Epidermal melanocyte (primary cell): Measurements from ENCODE around the gene PHKB.

Source experiments
- DNase-seq: peaks from one replicate; pipeline ENCODE4 v3.0.0; 2011; ENCODE audit warnings: low spot score; ENCODE audit not compliant: insufficient read length

Gene PHKB

DNA sequence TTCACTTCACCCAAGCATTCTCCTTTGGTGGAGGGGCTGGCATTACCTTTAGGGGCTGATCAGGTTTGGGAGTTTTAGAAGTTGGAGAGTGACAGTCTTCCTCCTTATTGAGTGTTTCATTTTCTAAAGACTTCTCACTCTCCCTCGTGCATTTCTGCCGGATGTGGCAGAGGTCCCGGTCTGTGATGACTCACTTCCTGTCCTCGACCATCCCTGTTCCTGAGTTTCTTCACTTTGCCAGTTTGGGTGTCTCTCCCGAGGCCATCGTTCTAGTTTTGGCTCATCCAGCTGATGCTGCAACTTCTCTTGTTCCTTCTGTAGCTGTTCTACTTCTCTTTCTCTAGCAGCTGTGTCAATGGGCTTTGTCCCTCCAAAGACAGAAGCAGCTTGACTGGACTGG, 104.3 kb downstream of the PHKB start:
- DNase-seq: no peak

DNA sequence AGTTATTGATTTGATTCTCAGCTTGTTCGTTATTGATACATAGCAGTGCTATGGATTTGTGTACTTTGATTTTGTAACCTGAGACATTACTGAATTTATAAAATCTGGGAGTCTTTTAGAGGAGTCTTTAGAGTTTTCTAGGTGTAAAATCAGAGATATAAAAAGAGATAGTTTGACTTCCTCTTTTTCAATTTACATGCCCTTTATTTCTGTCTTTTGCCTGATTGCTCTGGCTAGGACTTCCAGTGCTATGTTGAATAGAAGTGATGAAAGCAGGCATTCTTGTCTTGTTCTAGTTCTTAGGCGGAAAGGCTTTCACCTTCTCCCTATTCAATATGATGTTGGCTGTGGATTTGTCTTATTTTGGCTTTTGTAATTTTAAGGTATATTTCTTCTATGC, 106.2 kb downstream of the PHKB start:
- no peak for DNase-seq

DNA sequence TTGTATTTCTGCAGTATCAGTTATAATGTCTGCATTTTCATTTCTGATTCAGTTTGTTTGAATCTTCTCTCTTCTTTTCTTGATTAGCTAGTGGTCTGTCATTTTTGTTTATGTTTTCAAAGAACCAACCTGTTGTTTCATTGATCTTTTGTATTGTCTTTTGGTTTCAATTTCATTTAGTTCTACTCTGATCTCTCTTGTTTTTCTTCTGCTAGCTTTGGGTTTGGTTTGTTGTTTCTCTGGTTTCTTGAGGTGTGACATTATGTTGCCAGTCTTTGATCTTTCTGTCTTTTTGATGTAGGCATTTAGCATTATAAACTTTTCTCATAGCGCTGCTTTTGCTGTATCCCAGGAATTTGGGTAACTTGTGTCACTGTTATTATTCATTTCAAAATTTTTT, 107.2 kb downstream of the PHKB start:
- DNase-seq: no peak

DNA sequence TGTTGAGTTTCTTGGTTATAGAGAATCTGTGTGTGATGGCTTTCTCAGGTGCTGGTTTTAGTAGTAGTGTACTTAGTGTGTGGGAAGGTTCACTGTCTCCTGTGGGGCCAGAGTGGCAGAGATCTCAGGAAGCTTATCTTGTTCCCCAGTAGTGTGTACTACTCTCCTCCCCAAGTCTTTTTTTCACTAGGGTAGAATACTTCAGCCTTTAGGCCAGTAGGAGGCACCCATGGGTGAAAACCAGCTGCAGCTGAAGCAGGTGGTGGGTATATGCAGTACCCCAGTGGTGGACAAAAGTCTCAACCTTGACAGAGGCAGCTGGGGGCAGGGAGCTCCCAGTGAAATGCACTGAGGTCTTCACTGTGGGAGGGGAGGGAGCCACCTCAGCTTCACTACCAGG, 109.9 kb downstream of the PHKB start:
- DNase-seq: no peak

DNA sequence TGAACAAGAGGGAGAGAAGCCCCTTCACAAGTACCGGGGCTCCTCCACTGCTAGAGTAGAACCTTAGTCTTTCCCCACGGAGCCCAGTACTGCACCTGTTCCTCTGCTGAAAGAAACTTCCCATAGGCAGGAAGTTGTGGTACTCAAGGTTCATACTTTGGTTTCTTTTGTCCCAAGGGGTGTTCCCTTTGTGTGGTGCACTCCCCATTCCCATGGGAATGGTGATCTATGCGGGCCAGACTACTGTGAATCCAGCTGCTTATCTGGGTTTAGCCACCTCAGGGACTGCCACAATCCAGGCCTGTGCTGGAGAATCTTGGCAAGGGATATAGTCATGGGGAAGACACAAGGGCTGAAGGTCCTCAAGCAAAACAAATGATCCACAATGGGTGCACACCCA, 110.6 kb downstream of the PHKB start:
- no peak for DNase-seq

- DNase-seq: no peak
Observed at GRCh38 chr16:47574091-47575054, 113.2 kb downstream of the PHKB start.

GRCh38 chr16:47577029-47577428, 115.9 kb downstream of the PHKB start:
- DNase-seq: no peak

GRCh38 chr16:47578033-47578432, 116.9 kb downstream of the PHKB start:
- DNase-seq: no peak

GRCh38 chr16:47578573-47578972, 117.4 kb downstream of the PHKB start:
- DNase-seq: no peak

DNA sequence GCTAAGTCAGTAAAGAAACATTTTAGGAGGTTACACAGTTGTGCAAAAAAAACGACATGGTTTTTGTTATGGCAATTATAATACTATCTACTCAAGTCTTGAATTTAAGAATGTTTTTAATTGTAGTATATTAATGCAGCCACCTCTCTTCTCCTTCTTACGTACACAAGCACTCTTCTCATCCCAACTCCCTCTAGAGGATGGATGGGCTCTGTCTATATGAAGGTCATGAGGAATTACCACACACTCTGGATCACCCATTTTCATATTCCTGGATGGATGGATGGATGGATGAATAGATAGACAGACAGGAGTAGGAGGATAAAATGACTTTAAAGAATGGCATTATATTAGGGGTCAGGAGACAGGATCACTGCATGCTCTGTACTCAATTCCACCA, 120.0 kb downstream of the PHKB start:
- no peak for DNase-seq

- DNase-seq: no peak
Observed at GRCh38 chr16:47584464-47585225, 123.5 kb downstream of the PHKB start.

- DNase-seq: no peak
Observed at GRCh38 chr16:47586121-47586520, 125.0 kb downstream of the PHKB start.

GRCh38 chr16:47590472-47590871, 129.3 kb downstream of the PHKB start:
- DNase-seq: no peak

GRCh38 chr16:47592232-47592631, 131.1 kb downstream of the PHKB start:
- DNase-seq: no peak

DNA sequence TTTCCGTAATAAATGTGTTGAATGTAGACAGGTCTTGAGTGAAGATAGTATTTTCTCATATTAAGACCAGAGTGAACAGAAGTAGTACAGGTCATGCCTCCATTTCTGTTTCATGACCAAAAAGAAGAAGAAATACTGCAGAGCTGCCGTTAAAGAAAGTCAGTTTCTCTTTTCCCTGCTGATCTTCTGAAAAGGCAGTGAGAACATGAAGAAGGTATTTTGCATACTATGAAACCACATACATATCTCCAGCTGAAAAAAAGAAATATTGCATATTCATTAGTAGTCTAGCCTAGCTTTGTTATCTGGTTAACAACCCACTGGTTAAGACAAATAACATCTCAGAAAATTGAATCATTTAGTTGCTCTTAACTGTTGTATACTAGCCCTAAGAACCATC, 138.4 kb downstream of the PHKB start:
- DNase-seq: no peak

- no peak for DNase-seq
Observed at GRCh38 chr16:47600376-47600775, 139.2 kb downstream of the PHKB start.

DNA sequence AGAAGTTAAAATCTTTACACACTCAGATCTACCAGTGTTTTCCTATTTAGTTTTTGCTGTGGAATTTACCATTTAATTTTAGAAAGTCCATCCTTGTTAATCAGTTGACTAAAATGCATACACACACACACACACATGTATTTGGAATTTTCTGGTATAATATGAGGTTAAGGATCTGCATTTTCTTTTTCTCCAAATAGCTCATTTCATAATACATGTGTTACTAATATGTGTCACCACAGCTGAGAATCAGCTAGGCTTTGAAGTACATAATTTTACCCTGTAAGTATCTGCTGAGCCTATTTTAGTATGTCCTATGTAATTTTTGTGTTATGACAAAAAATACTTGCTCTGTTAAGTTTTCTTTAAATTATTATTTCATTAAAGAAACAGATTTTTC, 143.2 kb downstream of the PHKB start:
- no peak for DNase-seq

DNA sequence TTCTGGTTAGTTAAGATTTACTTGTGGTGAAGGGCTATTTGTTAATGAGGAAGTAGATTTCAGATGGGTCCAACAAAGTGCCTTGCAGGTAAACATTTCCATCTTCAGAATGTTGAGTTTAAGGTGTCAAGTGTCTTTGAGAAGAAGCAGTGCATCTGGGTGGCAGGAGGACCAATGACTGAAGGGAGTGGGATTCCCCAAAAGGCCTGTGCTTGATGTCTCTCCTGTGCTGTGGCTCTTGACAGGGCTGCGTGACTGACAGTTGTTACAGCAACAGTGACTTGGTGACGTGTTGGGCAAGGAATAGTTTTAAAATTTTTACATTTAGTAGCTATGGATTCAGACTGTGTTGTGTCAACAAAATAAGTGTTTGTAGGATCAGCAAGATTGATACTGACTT, 149.9 kb downstream of the PHKB start:
- DNase-seq: no peak

DNA sequence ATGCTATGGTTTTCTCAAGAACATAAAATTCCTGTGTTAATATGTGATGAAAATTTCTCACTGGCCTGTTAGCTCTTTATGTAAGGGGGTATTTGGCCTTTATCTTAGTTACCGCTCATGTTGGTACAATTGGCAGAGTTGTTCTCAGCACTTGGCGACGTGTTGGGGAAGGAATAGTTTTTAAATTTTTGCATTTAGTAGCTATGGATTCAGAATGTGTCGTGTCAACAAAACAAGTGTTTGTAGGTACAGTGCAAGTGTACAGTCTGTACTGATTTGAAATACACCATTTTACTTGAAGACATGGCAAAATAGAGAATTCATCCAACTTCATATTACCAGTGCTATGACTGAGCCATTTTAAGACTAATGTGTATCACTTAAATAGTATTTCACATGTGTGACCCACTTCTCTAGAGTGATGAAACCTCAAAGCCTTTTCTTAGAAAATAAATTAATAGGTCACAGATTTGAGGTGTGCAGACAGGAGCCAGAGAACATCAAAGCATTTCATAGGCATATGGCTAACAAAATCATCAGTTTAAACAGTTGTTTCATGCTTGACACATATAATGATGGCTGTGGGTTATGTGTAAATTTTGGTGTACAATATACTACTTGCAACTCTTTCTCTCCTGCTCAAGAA, 150.8 kb downstream of the PHKB start:
- DNase-seq: no peak

DNA sequence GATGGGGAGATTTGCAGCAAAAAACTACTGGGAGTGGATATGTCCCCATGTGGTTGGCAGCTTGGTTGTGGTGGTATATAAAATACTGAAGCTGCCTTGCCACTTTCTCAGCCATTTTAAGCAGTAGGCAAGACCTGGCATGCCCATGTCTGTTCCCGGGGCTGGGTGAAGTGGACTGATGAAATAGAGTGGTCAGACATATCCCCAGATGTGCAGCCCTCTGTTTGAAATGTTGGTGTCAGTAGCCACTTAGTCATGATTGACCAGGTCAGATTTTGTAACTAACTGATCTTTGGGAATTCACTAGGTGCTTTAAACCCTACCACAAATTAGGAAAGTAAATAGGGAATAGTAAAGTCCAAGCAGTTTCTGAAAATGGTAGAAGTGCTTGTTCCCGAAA, 151.6 kb downstream of the PHKB start:
- DNase-seq: no peak

- no peak for DNase-seq
Observed at GRCh38 chr16:47613251-47613650, 152.1 kb downstream of the PHKB start.

GRCh38 chr16:47617732-47618131, 156.6 kb downstream of the PHKB start:
- DNase-seq: no peak
